HS-5 (cell line): Measurements from ENCODE around the gene ARHGAP15.
A peak's percentile ranks its signal among the peaks of the same experiment; 100 is the strongest.

Experiments used
- DNase-seq: peaks from one replicate; pipeline ENCODE4 v3.0.0-alpha.2; 2012; ENCODE audit warnings: low read depth

The ARHGAP15 gene

GRCh38 chr2:143226714-143227541 is 97.7 kb downstream of the ARHGAP15 start:
- DNase-seq: no peak

- DNase-seq: no peak
These were observed 100.2 kb downstream of the ARHGAP15 start for GRCh38 chr2:143229411-143229810.

GRCh38 chr2:143229952-143230351 is 100.7 kb downstream of the ARHGAP15 start:
- DNase-seq: no peak

GRCh38 chr2:143230506-143231253 is 101.5 kb downstream of the ARHGAP15 start:
- no peak for DNase-seq

GRCh38 chr2:143231254-143231645 is 102.0 kb downstream of the ARHGAP15 start:
- no peak for DNase-seq

- DNase-seq: no peak
These were observed 108.0 kb downstream of the ARHGAP15 start for GRCh38 chr2:143237146-143237777.

- DNase-seq: no peak
These were observed 112.3 kb downstream of the ARHGAP15 start for GRCh38 chr2:143241403-143242088.

- no peak for DNase-seq
These were observed 117.0 kb downstream of the ARHGAP15 start for GRCh38 chr2:143246246-143246645.

- no peak for DNase-seq
These were observed 117.9 kb downstream of the ARHGAP15 start for GRCh38 chr2:143246815-143247744.

- no peak for DNase-seq
These were observed 119.4 kb downstream of the ARHGAP15 start for GRCh38 chr2:143248631-143249030.

- DNase-seq: no peak
These were observed 122.5 kb downstream of the ARHGAP15 start for GRCh38 chr2:143251681-143252080.

- DNase-seq: no peak
These were observed 123.1 kb downstream of the ARHGAP15 start for GRCh38 chr2:143252138-143252907.

- DNase-seq: no peak
These were observed 124.9 kb downstream of the ARHGAP15 start for GRCh38 chr2:143254110-143254509.

GRCh38 chr2:143255086-143255485 is 125.9 kb downstream of the ARHGAP15 start:
- DNase-seq: no peak

- no peak for DNase-seq
These were observed 126.7 kb downstream of the ARHGAP15 start for GRCh38 chr2:143255899-143256298.

- DNase-seq: no peak
These were observed 129.1 kb downstream of the ARHGAP15 start for GRCh38 chr2:143258126-143258892.

- DNase-seq: peak; percentile 44
These were observed 130.2 kb downstream of the ARHGAP15 start for GRCh38 chr2:143259368-143259958.

GRCh38 chr2:143261986-143262385 is 132.8 kb downstream of the ARHGAP15 start:
- no peak for DNase-seq

GRCh38 chr2:143262389-143262788 is 133.2 kb downstream of the ARHGAP15 start:
- DNase-seq: no peak
